ENCODE data around the gene MED19. TPM values are rescaled to one million over a fixed set of nuclear protein-coding genes. Genes with fewer than 3 reads are reported as not detected.
"Not testable (repeated sequence)": the region's sequence is repeated elsewhere in the genome, so short reads cannot be mapped to it uniquely, and the experiment has no call there.

MED19 gene, protein sequence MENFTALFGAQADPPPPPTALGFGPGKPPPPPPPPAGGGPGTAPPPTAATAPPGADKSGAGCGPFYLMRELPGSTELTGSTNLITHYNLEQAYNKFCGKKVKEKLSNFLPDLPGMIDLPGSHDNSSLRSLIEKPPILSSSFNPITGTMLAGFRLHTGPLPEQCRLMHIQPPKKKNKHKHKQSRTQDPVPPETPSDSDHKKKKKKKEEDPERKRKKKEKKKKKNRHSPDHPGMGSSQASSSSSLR
- polyA plus RNA-seq (ENCODE audit: insufficient read length in 10 of 10): 10 to 100 TPM; 10.3 to 15.8 (median 12.8) TPM
- long read RNA-seq, donor 1, transcript MED19-202 (5 exons, 1,203 nt): major isoform, 10 of 21 reads
- long read RNA-seq, donor 1, partial matches to known transcripts: 11 of 21 reads
- long read RNA-seq, donor 1, other reads (novel, unspliced or antisense): 0 of 21 reads
- long read RNA-seq, donor 2, transcript MED19-202 (5 exons, 1,203 nt): major isoform, 7 of 7 reads
- long read RNA-seq, donor 2, partial matches to known transcripts: 0 of 7 reads
- long read RNA-seq, donor 2, other reads (novel, unspliced or antisense): 0 of 7 reads
- long read RNA-seq, donor 3: 0 reads
- long read RNA-seq, donor 4, transcript MED19-202 (5 exons, 1,203 nt): major isoform, 6 of 363 reads
- long read RNA-seq, donor 4, partial matches to known transcripts: 348 of 363 reads
- long read RNA-seq, donor 4, other reads (novel, unspliced or antisense): 6 of 363 reads
- long read RNA-seq, donor 5, partial matches to known transcripts: 10 of 15 reads
- long read RNA-seq, donor 5, other reads (novel, unspliced or antisense): 0 of 15 reads
- long read RNA-seq, donor 6, transcript MED19-202 (5 exons, 1,203 nt): major isoform, 9 of 18 reads
- long read RNA-seq, donor 6, partial matches to known transcripts: 6 of 18 reads
- long read RNA-seq, donor 6, other reads (novel, unspliced or antisense): 0 of 18 reads
- long read RNA-seq, donor 7, transcript MED19-202 (5 exons, 1,203 nt): major isoform, 11 of 12 reads
- long read RNA-seq, donor 7, partial matches to known transcripts: 0 of 12 reads
- long read RNA-seq, donor 7, other reads (novel, unspliced or antisense): 0 of 12 reads
- long read RNA-seq, donor 8, transcript MED19-202 (5 exons, 1,203 nt): major isoform, 6 of 6 reads
- long read RNA-seq, donor 8, partial matches to known transcripts: 0 of 6 reads
- long read RNA-seq, donor 8, other reads (novel, unspliced or antisense): 0 of 6 reads
- long read RNA-seq, donor 9, partial matches to known transcripts: 0 of 4 reads
- long read RNA-seq, donor 9, other reads (novel, unspliced or antisense): 0 of 4 reads

DNA sequence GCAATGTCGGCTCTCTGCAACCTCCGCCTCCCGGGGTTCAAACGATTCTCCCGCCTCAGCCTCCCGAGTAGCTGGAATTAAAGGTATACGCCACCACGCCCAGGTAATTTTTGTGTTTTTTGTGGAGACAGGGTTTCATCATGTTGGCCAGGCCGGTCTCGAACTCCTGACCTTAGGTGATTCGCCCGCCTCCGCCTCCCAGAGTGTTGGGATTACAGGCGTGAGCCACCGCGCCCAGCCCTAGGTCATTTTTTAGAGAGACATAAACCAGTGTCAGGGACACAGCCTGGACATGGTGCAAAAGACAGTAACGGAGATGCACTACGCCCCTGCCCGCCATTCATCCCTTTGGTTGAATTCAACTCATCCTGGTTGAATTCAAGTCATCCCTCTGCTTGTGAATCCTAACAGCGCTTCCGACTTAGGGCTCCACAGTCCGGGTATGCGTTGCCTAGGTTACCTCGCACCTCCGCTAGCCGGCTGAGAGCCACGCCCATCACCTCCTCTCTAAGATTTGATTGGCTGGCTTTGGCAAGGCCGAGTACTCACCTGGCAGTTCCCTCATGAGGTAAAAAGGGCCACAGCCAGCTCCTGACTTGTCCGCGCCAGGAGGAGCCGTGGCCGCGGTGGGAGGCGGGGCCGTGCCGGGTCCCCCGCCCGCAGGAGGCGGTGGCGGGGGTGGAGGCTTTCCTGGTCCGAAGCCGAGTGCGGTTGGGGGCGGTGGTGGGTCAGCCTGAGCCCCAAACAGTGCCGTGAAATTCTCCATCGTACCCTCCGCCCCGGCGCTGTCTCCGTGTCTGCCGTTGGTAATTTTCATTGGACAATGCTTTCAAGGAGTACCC is at the start of gene MED19:
Gene MED19 (minus strand): TSS at position 802 of the 842 bp plus-strand sequence. CDS start 36 bp downstream, at position 766.
- peak in 1 of 3 donors; percentile 43 for DNase-seq

DNA sequence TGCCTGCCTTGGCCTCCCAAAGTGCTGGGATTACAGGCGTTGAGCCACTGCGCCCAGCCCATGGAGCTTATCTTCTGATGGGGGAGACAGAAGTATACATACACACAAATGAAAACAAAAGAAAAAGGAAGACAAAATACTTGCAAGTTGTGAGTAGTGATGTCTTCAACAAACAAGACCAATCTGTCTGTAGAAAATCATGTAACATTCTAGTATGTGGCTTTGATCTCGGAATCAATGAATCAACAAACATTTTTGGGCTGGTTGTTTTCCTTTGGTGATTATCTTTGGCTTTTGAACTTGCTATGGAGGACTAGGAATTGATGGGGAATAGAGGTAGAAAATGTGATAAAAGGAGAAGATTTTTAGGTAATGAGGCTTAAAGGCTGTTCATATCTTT is 46.2 kb upstream of the MED19 start:
- no peak for DNase-seq

GRCh38 chr11:57752954-57753353 is 40.9 kb upstream of the MED19 start:
- no peak for DNase-seq

GRCh38 chr11:57751676-57752253 is 39.8 kb upstream of the MED19 start, which contains the start of gene BTBD18:
Gene BTBD18 (minus strand): TSS chr11:57751819. CDS start chr11:57751188, 631 bp downstream.
- DNase-seq: peak in 1 of 3 donors; percentile 28

GRCh38 chr11:57751176-57751575 is 39.2 kb upstream of the MED19 start:
- no peak for DNase-seq

DNA sequence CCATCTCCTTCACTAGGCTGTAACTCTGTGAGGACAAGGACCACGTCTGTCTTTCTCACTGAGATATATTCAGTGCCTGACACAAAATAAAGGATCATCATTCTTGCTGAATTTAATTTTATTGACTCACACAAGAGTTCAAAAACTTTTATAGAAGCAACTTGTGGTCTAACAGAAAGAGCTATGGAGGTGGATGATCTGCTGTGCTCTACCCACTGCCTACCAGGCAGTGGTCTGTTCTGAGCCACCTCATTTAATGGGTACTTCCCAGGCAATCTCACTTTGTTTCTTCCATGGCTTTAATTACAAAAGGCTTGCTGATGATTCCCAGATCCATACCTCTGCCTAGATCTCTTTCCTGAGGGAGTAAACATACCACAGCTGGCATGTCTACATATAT is 34.9 kb upstream of the MED19 start:
- no peak for DNase-seq

DNA sequence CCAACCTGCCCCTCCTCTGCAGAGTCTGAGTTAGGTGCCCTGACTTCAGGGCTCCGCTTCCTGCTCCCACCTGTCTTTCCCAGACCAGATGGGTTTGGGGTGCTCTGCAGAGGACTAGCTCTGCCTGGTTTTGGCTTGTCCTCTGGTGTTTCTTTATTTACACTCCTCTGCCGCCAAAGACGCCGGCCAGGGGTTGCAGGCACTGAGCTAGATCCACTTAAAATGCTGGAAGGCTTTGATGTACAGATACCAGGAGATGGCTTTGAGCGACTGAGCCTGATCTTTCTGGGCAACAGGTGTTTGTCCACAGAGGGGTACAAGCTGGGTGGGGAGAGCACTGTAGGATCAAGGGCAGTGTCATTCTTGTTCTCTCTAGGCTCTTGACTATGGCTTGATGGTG is 33.2 kb upstream of the MED19 start:
- no peak for DNase-seq

- no peak for DNase-seq
These were observed 32.3 kb upstream of the MED19 start for GRCh38 chr11:57744357-57744756.

- DNase-seq: no peak
These were observed 30.1 kb upstream of the MED19 start for GRCh38 chr11:57742087-57742452.

DNA sequence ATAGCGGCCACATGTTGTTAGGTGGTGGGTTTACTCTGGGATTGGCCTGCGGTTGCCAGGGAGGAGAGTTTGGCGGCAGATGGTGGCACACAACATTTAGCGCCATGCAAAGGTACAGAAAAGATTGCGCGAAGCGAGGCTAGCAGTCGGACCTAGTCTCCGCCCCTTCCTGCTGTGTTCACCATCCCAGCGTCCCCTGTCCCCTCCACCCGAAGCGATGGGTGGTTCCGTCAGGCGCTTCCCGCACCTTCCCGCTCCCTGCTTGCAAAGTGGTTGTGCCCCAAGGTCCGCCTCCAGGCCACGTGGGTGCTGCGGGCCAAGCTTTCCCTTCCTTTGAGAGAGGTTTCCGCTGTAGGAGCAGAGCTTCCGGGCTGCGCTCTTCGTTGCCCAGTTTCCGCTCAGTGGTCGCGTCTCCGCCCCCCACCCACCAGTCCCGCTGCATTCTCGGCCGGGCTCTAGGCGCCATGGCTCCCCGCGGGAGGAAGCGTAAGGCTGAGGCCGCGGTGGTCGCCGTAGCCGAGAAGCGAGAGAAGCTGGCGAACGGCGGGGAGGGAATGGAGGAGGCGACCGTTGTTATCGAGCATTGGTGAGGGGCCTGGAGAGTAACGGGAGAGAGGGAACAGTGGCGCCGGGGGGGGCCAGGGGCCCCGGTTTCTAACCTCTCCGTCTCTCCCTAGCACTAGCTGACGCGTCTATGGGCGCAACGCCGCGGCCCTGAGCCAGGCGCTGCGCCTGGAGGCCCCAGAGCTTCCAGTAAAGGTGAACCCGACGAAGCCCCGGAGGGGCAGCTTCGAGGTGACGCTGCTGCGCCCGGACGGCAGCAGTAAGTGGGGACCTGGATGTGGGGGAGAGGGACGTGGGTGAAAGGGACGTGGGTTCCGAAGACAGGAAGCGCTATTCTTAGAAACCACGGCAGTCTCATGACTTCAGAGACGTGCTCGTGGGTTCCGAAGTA is 29.4 kb upstream of the MED19 start, which contains the start of gene SELENOH:
Gene SELENOH (plus strand): TSS at position 360 of the 955 bp plus-strand sequence. CDS start 105 bp downstream, at position 465.
- peak; percentile 96 to 98 (median 96) for DNase-seq

GRCh38 chr11:57735619-57736298 is 23.7 kb upstream of the MED19 start:
- DNase-seq: no peak

DNA sequence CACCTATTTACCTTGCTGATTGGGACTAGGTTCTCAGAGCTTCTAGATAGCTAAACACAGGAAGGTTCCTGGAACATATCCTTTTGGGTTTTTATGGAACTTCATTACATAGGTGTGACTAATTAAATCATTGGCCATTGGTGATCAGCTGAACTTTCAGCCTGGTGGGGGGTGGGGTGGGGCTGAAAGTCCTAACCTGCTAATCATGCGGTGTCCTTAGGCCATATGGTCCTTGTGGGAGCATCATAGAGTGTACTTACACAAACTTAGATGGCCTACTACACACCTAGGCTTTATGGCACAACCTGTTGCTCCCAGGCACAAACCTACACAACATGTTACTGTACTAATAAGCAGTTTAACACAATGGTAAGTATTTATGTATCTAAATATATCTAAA is 20.6 kb upstream of the MED19 start:
- DNase-seq: no peak

GRCh38 chr11:57729479-57729878 is 17.5 kb upstream of the MED19 start:
- DNase-seq: no peak

DNA sequence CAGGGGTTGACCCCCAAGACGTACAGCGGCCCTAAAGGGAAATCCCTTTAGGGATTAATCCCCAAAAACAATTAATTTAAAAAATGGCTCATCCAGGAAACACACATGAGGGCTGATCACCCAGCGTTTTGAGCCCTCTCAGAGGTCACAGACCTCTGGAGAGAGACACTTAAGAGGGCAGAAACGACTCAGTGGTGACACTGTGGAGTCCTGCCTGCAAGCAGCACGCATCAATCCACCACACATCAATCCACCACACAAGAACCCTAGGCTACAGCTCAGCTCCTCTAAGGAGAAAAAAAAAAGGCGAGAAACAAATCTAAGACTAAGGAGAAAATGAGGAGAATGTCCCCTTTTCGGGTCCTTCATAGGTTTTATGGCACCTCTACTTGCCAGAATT is 16.8 kb upstream of the MED19 start:
- DNase-seq: no peak

GRCh38 chr11:57727185-57727584 is 15.2 kb upstream of the MED19 start:
- DNase-seq: no peak

- not testable (repeated sequence) for DNase-seq
These were observed 4.7 kb upstream of the MED19 start for GRCh38 chr11:57716726-57717125.

DNA sequence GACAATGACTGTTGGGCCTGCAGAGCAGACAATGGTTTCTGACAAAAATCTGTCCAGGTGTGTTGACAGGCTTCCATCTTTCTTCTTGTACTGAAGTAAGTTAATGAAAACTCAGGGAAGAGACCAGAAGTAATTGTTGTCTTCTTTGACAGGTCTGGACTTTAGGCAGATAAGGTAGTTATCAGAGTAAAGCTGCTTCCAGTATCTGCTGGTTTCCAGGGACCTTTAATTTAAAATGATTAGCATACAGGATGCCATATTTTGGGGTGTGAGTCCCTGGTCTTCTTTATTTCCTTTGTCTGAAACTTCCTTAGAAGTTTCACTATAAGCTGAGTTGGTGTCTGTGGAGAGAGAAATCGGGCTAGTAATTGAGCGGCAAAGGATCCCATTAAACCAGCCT is 1.8 kb upstream of the MED19 start:
- no peak for DNase-seq

All from muscle of back (tissue), 13 donors.